B cell (primary cell): Measurements from ENCODE around the gene SH3BP2. TPM values are rescaled to one million over a fixed set of nuclear protein-coding genes. Genes with fewer than 3 reads are reported as not detected.

Experiments
- ATAC-seq: fragments of 200-7000 bp; cut with Tn5 transposase; one replicate; pipeline ENCODE4 v1.10.0; 2021; ENCODE audit warnings: low read depth, mild to moderate bottlenecking, moderate number of reproducible peaks, moderate library complexity
- CTCF ChIA-PET: fragments of 350-600 bp; sonication (Branson Sonifier 250); formaldehyde crosslinking; loops from one replicate; lab custom pipeline; 2021; ENCODE audit warnings: antibody characterized with exemption, inconsistent platforms; lab: Charles Lee
- POLR2A ChIA-PET: fragments of 350-600 bp; sonication (Branson Sonifier 250); formaldehyde crosslinking; loops from one replicate; lab custom pipeline; 2021; ENCODE audit warnings: antibody characterized with exemption; lab: Charles Lee
- DNase-seq: peaks from one replicate; pipeline ENCODE4 v3.0.0; 2013
- H2AFZ ChIP-seq: 2 replicates; pipeline ENCODE4 v1.6.1; 2012; ENCODE audit warnings: mild to moderate bottlenecking, low read depth, low read length; ENCODE audit not compliant: insufficient read depth, poor library complexity, severe bottlenecking
- H3K27ac ChIP-seq, 2 donors: 1 replicate in 1 of 2; 2 replicates in 1 of 2; pipeline ENCODE4 v1.5.1; 2012 to 2013; ENCODE audit warnings: low read length in 2 of 2, mild to moderate bottlenecking in 2 of 2, moderate library complexity in 1 of 2
- H3K27me3 ChIP-seq, 4 experiments: fragments of 200-600 bp in 1 of 4; sonication (generic) in 1 of 4; replicated peaks in 1 of 4; 1 replicate in 2 of 4; 2 replicates in 2 of 4; pipeline versions ENCODE4 v1.6.1 to v1.7.0; 2013 to 2016; ENCODE audit warnings: low read length in 3 of 4, mild to moderate bottlenecking in 2 of 4, mixed read lengths in 1 of 4, moderate library complexity in 1 of 4; ENCODE audit not compliant: insufficient read depth in 4 of 4, control insufficient read depth in 3 of 4; ENCODE audit errors: control extremely low read depth in 1 of 4
- H3K36me3 ChIP-seq, 2 experiments: replicated peaks in 1 of 2; 1 replicate in 1 of 2; 2 replicates in 1 of 2; pipeline versions ENCODE4 v1.6.1 to v1.7.1; 2013; ENCODE audit warnings: low read length in 1 of 2; ENCODE audit not compliant: insufficient read depth in 2 of 2, control insufficient read depth in 1 of 2; ENCODE audit errors: control extremely low read depth in 1 of 2, extremely low read depth in 1 of 2
- H3K4me1 ChIP-seq, 2 donors: fragments of 200-600 bp in 1 of 2; sonication (generic) in 1 of 2; 1 replicate in 1 of 2; 2 replicates in 1 of 2; pipeline versions ENCODE4 v1.5.1 to v1.6.1; 2013 to 2017; ENCODE audit warnings: low read length in 2 of 2; ENCODE audit not compliant: control insufficient read depth in 2 of 2, insufficient read depth in 2 of 2
- H3K4me2 ChIP-seq: replicated peaks from 2 replicates; pipeline ENCODE3; 2012; ENCODE audit warnings: mild to moderate bottlenecking, low read depth, low read length; ENCODE audit not compliant: poor library complexity, severe bottlenecking
- H3K4me3 ChIP-seq, 5 experiments: fragments of 200-600 bp in 1 of 5; sonication (generic) in 1 of 5; 1 replicate in 3 of 5; 2 replicates in 2 of 5; pipeline versions ENCODE4 v1.5.1 to v1.7.0; 2011 to 2016; ENCODE audit warnings: low read length in 4 of 5, mild to moderate bottlenecking in 4 of 5, low read depth in 2 of 5, control low read depth in 1 of 5, moderate library complexity in 1 of 5; ENCODE audit not compliant: insufficient read depth in 1 of 5; ENCODE audit errors: control extremely low read depth in 1 of 5, extremely low read depth in 1 of 5
- H3K79me2 ChIP-seq: fragments of 200-600 bp; sonication (generic); one replicate; pipeline ENCODE4 v1.6.0; 2016; ENCODE audit warnings: low read length; ENCODE audit not compliant: control insufficient read depth, insufficient read depth
- H3K9ac ChIP-seq: fragments of 200-600 bp; sonication (generic); 2 replicates; pipeline ENCODE4 v1.6.1; 2017; ENCODE audit warnings: mild to moderate bottlenecking, low read length, moderate library complexity
- H3K9me3 ChIP-seq, 3 donors: one replicate each; pipeline versions ENCODE4 v1.6.1 to v1.7.1; 2013; ENCODE audit warnings: low read length in 2 of 3; ENCODE audit not compliant: control insufficient read depth in 2 of 3, insufficient read depth in 1 of 3; ENCODE audit errors: control extremely low read depth in 1 of 3
- H4K20me1 ChIP-seq: 2 replicates; pipeline ENCODE4 v1.6.0; 2012; ENCODE audit warnings: mild to moderate bottlenecking, low read length; ENCODE audit not compliant: insufficient read depth, control insufficient read depth, poor library complexity, severe bottlenecking
- H3K27ac Mint-ChIP-seq: one replicate; pipeline ENCODE4 v1.8.0; 2021; ENCODE audit warnings: mixed read lengths
- H3K27me3 Mint-ChIP-seq: one replicate; pipeline ENCODE4 v1.8.0; 2021; ENCODE audit warnings: mixed read lengths
- H3K4me1 Mint-ChIP-seq: one replicate; pipeline ENCODE4 v1.8.0; 2021; ENCODE audit warnings: mixed read lengths
- H3K4me3 Mint-ChIP-seq: one replicate; pipeline ENCODE4 v1.8.0; 2021; ENCODE audit warnings: mixed read lengths
- H3K9me3 Mint-ChIP-seq: one replicate; pipeline ENCODE4 v1.8.0; 2022; ENCODE audit warnings: mixed read lengths; ENCODE audit not compliant: insufficient read depth
- CTCF ChIP-seq: fragments of 200-600 bp; IDR thresholded peaks from one replicate; pipeline ENCODE4 v1.8.0; 2022; ENCODE audit warnings: antibody characterized with exemption, mild to moderate bottlenecking
- EZH2 ChIP-seq: IDR thresholded peaks from 2 replicates; pipeline ENCODE4 v1.6.1; 2012; ENCODE audit warnings: borderline replicate concordance, low read depth, mild to moderate bottlenecking, moderate library complexity, low read length; ENCODE audit not compliant: insufficient read depth, poor library complexity, severe bottlenecking
- WGBS: methylation state at CpG from one replicate; pipeline ENCODE4 v1.1.5; 2013; ENCODE audit warnings: missing lambda C conversion rate; ENCODE audit not compliant: insufficient coverage; 5-methylcytosine and 5-hydroxymethylcytosine counted together
- intact Hi-C: fragments of 100-400 bp; cut with micrococcal nuclease; formaldehyde crosslinking; loops from one replicate; pipeline ENCODE4 v1.10.0; 2022
- polyA plus RNA-seq: library from polyadenylated mRNA; depleted of rRNA; stranded (reverse); fragments of >200 nt; gene quantifications from 2 replicates; pipeline ENCODE4 v1.2.3, GENCODE V29; 2012
- total RNA-seq, 2 donors: library from RNA; stranded (reverse); fragments of 120-200 nt in 1 of 2; gene quantifications; 1 replicate in 1 of 2; 2 replicates in 1 of 2; pipeline versions ENCODE4 v1.2.3 to v1.2.4, GENCODE V29; 2013 to 2022

SH3BP2 gene
- total and polyA plus RNA-seq, 2 donors (not counting 1 experiment from before 2014, with no cell fraction given): 30.8 to 219 TPM

- ATAC-seq: no peak
- H3K9me3 ChIP-seq: no peaks in the 10 kb centered on the region
- peaks cover 30% of the 10 kb centered on the region for H3K4me1 Mint-ChIP-seq
- H3K4me2 ChIP-seq: no peak overlapping the region
- H3K79me2 ChIP-seq: peaks cover 35% of the 10 kb centered on the region
- H3K27me3 Mint-ChIP-seq: no peaks in the 10 kb centered on the region
- H3K27ac ChIP-seq: no peak overlapping the region
- peaks cover 19% of the 10 kb centered on the region for H4K20me1 ChIP-seq
- peaks cover 0 to 1% of the 10 kb centered on the region in 2 experiments for H3K36me3 ChIP-seq
- intact Hi-C loops: loop anchor here (2.0 kb wide), 2 partner anchors 61 to 177 kb away; no protein-coding TSS in a partner anchor
- no peak overlapping the region for H2AFZ ChIP-seq
- no peak for DNase-seq
- TF ChIP-seq CTCF (no peak), EZH2 (no peak)
- no peak overlapping the region for H3K9ac ChIP-seq
- peak overlapping the region; percentile 71 for H3K27ac Mint-ChIP-seq
- no peaks in the 10 kb centered on the region for H3K9me3 Mint-ChIP-seq
- ChIA-PET POLR2A (interaction anchor here (2.6 kb wide), 1 partner anchor 11 kb away, joined by 8 read pairs; no protein-coding TSS in a partner anchor), CTCF (no interaction called here)
- H3K4me1 ChIP-seq: peaks cover 16 to 30% of the 10 kb centered on the region in 2 donors
- peak overlapping the region; percentile 66 for H3K4me3 Mint-ChIP-seq
- H3K4me3 ChIP-seq: no peak overlapping the region
- WGBS: 84% methylated on average over 3 of the region's 3 CpGs
- no peaks in the 10 kb centered on the region for H3K27me3 ChIP-seq
Observed at GRCh38 chr4:2757426-2757825, 35.5 kb upstream of the SH3BP2 start.

- H3K9me3 ChIP-seq: no peaks in the 10 kb centered on the region
- H3K27ac ChIP-seq: no peak overlapping the region
- intact Hi-C loops: no loop called here
- H3K9me3 Mint-ChIP-seq: no peaks in the 10 kb centered on the region
- WGBS: 60% methylated on average over 13 of the region's 14 CpGs
- H3K36me3 ChIP-seq: no peaks in the 10 kb centered on the region
- no peak for ATAC-seq
- H3K27me3 Mint-ChIP-seq: no peaks in the 10 kb centered on the region
- H3K9ac ChIP-seq: no peak overlapping the region
- CTCF ChIA-PET: interaction anchor here (1.6 kb wide), 1 partner anchor 189 kb away, joined by 3 read pairs; no protein-coding TSS in a partner anchor
- H3K4me3 ChIP-seq: no peak overlapping the region
- H3K4me1 Mint-ChIP-seq: peaks cover 21% of the 10 kb centered on the region
- no peaks in the 10 kb centered on the region for H4K20me1 ChIP-seq
- H3K27me3 ChIP-seq: no peaks in the 10 kb centered on the region
- TF ChIP-seq EZH2 (no peak), CTCF (no peak)
- no peaks in the 10 kb centered on the region for H3K79me2 ChIP-seq
- peaks cover 8 to 28% of the 10 kb centered on the region in 2 donors for H3K4me1 ChIP-seq
- H2AFZ ChIP-seq: no peak overlapping the region
- no peak overlapping the region for H3K4me3 Mint-ChIP-seq
- H3K4me2 ChIP-seq: no peak overlapping the region
- POLR2A ChIA-PET: no interaction called here
- H3K27ac Mint-ChIP-seq: no peak overlapping the region
- no peak for DNase-seq
Observed at GRCh38 chr4:2761035-2761923, 31.6 kb upstream of the SH3BP2 start.
